Umbilical cord (tissue), 2 donors: Measurements from ENCODE around the gene ATXN7L2. TPM values are rescaled to one million over a fixed set of nuclear protein-coding genes. Genes with fewer than 3 reads are reported as not detected.
A peak's percentile ranks its signal among the peaks of the same experiment; 100 is the strongest.

Experiments
- DNase-seq: peaks from one replicate; pipeline ENCODE4 v3.0.0-alpha.2; 2015; ENCODE audit warnings: low spot score
- total RNA-seq: library from RNA; depleted of rRNA; stranded (reverse); fragments of >200 nt; gene quantifications from one replicate; pipeline ENCODE4 v1.2.3, GENCODE V29; 2014; ENCODE audit warnings: low replicate concordance; ENCODE audit not compliant: insufficient read depth

The ATXN7L2 gene
- total RNA-seq, 1 donor from 2014 or later, result 0.24 TPM

DNA sequence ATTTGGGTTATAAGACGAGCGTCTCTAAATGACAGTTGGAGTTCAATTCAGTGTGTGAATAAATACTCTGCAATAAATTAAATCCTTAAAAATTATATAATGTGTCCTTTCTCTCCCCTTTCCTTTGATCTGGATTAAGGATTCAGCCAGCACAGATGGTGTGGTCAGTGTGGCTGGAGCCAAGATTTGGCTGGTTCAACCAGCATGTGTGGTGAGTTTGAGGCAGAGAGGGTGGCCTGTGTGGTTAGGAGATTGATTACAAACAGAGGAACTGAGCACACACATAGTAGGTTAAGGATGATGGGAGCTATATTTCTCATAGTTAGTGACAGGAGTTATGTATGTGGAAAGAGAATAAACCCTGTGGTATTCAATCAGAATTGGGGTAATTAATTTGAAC is 40.0 kb downstream of the ATXN7L2 start:
- no peak for DNase-seq

DNA sequence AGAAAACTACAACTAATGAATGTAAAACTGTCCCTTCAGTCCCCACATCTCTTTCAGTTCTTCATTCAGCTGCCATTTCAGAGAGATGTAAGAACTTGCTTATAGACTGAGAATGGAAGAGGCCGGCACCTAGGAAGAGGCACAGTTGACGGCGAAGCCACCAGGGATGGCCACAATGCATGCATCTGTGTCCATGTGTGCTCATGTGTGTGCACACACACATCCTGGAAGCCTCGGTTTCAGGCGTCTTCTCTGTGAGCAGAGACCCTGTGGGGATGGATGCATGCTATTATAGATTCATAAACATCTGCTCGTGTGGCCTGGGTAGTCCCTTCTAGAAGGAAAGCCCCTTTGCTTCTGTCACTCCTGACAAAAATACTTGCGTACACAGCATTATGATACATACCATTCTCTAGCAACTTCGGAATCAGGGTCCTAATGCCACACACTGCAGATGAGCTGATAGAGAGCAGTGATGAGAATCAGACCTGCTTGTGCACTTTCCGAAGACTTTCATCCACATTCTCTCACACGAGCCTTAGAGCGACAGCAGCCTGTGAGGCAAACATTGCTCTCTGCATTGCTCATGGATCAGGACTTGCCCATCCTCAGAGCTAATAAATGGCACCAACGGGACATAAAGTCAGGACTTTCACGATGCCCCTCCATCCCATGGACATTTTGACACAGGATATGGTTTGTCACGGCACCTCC is 43.5 kb downstream of the ATXN7L2 start:
- DNase-seq, result no peak

GRCh38 chr1:109527846-109528695 is 44.4 kb downstream of the ATXN7L2 start:
- no peak for DNase-seq

- no peak for DNase-seq
Measured at GRCh38 chr1:109528712-109529111, 45.0 kb downstream of the ATXN7L2 start.

DNA sequence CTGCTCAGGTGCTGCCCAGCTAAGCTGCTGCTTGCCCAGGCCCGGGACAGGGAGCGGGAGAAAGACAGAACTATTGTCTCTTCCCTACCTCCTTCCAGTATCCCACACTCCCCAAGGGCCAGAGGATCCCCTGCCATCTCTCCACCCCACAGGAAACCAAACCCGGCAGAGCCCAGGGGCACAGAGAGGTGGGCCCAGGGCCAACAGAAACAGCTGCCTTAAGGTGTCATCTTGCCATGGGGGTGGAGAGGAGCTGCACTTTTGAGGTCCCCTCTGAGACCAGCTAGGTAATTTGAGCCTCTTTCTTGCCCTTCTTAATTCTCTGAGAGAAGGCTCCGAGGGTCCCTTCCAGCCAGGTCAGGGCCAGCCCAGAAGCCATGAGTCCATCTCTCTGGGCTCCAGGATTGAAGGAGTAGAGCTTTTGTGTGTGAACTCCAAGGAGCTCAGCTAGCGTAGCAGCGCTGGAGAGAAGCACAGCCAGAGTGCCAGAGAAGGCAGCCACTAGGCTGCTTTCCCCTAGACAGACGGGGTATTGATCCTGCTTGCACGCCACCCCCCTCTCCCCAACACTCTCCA is 46.3 kb downstream of the ATXN7L2 start:
- DNase-seq, result no peak

DNA sequence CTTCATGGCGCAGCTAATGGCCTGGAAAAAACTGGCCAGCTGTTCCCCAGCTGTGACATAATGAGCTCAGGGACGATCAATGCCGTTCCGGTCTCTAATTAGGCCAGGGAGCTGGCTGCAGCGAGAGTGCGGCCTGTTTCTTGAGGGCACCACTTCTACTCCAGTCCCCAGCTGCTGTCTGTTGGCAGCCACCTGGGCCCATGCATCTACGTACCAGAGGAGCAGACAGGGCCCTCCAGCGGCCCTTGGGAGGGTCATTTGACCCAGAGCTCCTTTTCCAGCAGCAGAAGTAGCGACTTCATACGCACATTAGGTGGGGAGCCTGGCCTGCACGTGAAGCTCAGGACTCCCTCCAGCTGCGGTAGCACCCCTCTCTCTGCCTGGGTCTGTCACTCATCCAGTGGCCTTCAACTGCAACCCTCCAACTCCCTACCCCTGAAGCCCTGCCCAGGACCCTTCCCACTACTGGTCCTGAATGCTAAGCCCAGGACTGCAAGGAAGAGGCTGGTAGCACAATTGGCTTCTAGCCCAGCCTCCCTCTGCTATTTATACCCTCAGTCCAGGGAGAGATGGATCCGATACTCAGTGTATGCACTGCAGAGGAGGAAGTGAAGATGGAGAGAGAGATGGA is 46.9 kb downstream of the ATXN7L2 start:
- no peak for DNase-seq

DNA sequence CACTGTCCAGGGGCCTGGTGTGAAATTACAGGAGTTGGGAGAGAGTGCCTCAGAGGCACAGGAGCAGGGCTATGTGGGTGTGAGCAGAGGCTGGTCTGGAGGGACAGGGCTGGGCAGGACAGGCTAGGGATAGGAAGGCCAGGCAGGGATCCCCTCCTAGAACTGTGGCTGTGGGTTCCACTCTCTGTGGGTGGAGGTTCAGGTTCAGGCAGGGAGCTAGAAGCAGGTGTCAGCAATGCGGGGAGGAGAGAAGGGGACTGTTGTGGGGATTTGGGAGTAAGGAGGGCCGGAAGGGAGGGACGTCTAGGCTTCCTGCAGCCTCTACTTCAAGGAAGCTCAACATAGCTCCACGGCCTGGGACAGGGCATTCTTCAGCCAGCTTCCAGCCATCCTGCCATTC is 47.7 kb downstream of the ATXN7L2 start:
- DNase-seq, result no peak

DNA sequence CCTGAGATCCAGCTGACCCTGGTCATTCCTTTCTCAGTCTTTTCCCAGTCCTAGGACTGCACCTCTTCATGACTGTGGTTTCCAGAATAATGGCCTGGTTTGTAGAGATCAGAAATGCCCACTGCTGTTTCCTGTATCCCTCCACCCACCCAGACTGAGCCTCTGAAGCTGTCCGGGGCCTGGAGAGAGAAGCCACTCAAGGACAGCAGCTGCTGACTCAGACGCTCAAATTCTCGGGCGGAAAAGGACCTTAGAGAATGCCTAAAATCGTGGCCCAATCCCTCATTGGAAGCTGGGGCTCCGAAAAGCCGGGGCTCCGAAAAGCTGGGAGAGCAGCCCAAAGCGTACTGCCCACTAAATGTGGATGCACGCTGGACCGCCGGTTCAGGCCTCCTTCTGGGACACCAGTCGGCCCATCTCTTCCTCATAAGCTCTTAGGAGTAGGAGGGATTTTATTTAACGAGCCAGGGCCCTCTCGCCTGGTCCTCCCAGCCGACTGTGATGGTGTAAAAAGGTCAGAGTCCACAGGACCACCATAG is 48.2 kb downstream of the ATXN7L2 start:
- DNase-seq, result no peak

DNA sequence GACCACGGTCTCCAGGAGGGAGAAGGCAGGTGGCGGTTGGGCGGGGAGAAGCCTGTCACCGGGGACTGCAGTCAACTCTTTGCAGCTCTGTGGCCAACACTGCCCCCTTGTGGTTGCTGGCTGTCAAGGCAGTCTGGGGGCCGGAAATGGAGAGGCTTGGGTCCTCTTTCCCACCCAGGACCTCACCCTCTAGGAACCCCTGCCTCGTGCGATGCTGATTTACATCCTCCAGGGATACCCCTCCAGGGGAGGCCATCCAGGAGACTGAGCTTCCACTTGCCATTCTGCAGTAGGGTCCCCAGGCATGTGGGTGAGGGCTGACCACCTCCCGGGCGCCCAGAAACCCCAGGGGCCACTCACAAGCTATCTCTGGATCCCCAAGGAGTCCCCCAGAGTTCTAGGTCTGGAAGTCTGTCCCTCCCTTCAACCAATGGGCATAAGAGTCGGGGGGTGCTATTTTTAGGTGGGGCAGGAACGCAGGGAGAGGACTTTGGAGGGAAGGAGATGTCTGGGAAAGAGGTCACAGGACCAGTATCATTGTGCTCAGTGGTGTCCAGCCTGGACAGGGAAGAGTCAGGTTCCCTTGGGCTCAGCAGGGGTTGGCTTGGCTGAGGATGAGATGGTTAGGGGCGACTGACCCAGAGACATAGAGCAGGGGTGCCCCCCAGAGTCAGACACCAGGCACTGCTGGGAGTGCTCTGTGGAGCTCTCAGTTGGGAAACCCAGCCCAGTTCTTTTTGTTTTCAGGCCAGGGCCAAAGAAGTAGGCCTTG is 48.8 kb downstream of the ATXN7L2 start:
- DNase-seq, result peak; percentile 77

DNA sequence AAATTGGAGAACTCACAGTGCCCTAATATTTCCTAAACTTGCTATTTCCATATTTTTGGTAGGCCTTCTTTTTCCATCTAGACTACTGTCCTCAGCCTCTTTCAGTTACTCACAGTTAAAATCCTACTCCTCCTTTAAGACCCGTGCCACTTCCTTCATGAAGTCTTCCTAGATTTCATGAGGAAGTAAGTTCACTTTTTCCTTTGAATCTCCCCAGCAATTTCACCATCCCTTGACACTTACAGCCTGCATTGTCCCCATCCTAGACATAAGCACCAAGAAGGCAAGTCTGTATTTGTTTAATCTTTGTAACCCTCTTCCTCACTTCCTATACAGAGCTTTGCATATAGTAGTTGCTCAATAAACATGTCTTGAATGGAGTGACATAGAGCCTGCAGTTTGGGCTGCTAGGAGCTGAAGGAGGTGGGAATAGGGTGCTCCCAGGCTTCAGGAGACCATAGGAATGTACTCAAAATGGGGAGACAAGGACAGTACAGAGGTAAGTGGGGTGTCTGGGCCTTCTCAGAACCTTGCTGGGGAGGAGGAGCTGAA is 50.7 kb downstream of the ATXN7L2 start:
- DNase-seq, result no peak

GRCh38 chr1:109535481-109535880 is 51.8 kb downstream of the ATXN7L2 start:
- no peak for DNase-seq

DNA sequence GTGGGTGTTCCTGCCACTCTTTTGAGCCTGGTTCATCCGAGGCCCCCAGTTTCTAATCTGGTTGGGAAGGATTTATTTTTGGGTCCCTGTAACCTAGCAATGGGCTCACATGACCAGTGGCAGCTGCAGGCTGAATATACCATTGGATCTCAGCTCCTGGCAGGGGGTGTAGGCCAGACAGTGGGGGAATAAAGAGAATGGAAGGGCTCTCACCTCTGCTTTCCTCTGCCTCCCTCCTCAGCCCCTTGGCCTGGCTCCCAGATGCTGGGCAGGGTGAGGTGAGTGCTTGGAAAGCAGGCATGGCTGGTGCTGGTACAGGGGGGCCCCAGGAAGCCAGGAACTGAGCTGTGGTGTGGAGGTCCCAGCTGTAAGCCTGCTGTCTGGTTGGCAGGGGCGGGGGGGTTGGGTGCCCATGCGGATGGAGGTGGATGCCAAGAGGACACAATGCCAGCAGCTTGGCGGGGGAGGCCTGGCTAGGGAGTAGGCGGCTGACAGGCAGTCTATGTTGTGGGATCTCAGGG is 52.3 kb downstream of the ATXN7L2 start:
- DNase-seq, result peak; percentile 20

DNA sequence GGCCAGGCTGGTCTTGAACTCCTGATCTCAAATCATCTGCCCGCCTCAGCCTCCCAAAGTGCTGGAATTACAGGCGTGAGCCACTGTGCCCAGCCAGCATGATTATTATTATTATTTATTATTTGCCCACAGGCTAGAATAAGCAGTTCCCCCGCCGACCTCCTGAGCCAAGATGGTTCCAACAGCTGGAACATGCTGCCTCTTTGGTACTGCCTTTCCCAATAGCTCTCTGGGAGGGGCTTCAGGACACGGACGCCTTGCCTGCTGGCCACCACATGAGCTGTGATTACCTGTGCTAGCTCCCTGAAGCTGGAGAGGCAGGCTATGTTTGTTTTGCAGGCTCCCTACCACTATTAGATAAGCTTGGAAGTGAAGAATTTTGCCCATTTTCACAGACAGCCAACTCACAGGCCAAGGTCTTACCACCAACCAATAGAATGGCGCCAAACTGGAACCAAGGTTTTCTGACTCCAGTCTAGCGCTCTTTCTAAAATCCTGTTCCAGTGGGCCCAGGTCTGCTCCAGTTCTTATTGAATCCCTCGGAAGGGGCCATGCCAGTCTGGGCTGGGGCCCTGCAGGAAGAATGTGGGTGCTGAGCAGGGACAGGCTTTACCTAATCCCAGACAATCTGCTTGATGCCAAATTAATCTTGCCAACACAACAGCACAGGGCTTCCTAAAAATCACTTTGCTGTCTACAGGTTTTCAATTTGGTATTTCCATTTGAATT is 53.9 kb downstream of the ATXN7L2 start:
- DNase-seq, result no peak

- DNase-seq, result no peak
Measured at GRCh38 chr1:109538827-109539555, 55.3 kb downstream of the ATXN7L2 start.

- DNase-seq, result no peak
Measured at GRCh38 chr1:109539676-109540075, 56.0 kb downstream of the ATXN7L2 start, which contains the start of gene GPR61. Gene GPR61, plus strand, starts transcription at chr1:109539872. Its CDS starts 3,151 bp downstream, at chr1:109543023.

DNA sequence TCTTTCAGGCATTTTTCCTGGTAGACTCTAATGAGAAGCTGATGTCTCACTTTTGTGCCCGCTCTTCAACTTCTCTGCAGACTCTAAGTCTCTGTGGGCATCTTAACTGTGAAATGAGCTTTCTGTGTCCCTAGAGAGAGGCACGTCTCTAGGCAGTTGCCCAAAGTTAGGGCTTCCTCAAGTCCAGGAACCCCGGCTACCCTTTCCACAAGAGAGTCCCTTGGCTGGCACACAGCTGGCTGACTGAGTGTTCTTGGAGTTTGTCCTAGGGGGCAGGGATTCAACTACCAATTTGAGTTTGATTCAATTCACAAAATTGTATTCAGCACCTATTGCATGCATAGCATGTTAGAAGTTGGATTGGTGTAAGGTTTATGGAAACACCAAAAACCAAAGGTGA is 57.4 kb downstream of the ATXN7L2 start:
- DNase-seq, result no peak
